PC-9 (cell line): ENCODE data around the gene SUCO. TPM values are rescaled to one million over a fixed set of nuclear protein-coding genes. Genes with fewer than 3 reads are reported as not detected.
A peak's percentile ranks its signal among the peaks of the same experiment; 100 is the strongest.

Experiments used
- BruUV-seq: library from RNA; stranded (reverse); fragments of 400-500 nt; replicated peaks from 2 replicates; lab custom pipeline; 2021; lab: Mats Ljungman, UMichigan
- CTCF ChIA-PET: fragments of 300-600 bp; sonication (Branson Sonifier 250); formaldehyde crosslinking; loops from one replicate; lab custom pipeline; 2022; ENCODE audit warnings: antibody characterized with exemption; lab: Charles Lee
- POLR2A ChIA-PET: fragments of 300-600 bp; sonication (Branson Sonifier 250); formaldehyde crosslinking; loops from one replicate; lab custom pipeline; 2022; ENCODE audit warnings: antibody characterized with exemption; ENCODE audit not compliant: unreplicated experiment; lab: Charles Lee
- DNase-seq, 2 experiments: peaks; one replicate each; pipeline versions ENCODE4 v3.0.0 to v3.0.0-alpha.2; 2015 to 2022; ENCODE audit warnings: mixed read lengths in 1 of 2
- H2AFZ ChIP-seq: fragments of 200-600 bp; sonication (generic); 2 replicates; pipeline ENCODE4 v1.8.1; 2017; ENCODE audit warnings: antibody characterized with exemption
- H3F3A ChIP-seq: fragments of 200-600 bp; sonication (generic); 2 replicates; pipeline ENCODE4 v1.8.1; 2017; ENCODE audit warnings: antibody characterized with exemption, mild to moderate bottlenecking, low read depth; ENCODE audit not compliant: insufficient read depth
- H3K27ac ChIP-seq: fragments of 200-600 bp; sonication (generic); 2 replicates; pipeline ENCODE4 v1.6.1; 2016; ENCODE audit warnings: mixed run types
- H3K27me3 ChIP-seq: fragments of 200-600 bp; sonication (generic); 2 replicates; pipeline ENCODE4 v1.6.1; 2016; ENCODE audit warnings: low read depth, mixed run types; ENCODE audit not compliant: insufficient read depth
- H3K36me3 ChIP-seq: fragments of 200-600 bp; sonication (generic); 2 replicates; pipeline ENCODE4 v1.6.1; 2016; ENCODE audit warnings: low read depth, mixed run types
- H3K4me1 ChIP-seq: fragments of 200-600 bp; sonication (generic); replicated peaks from 2 replicates; pipeline ENCODE4 v1.6.1; 2016; ENCODE audit warnings: mixed run types; ENCODE audit not compliant: insufficient read depth
- H3K4me2 ChIP-seq: fragments of 200-600 bp; sonication (generic); 2 replicates; pipeline ENCODE4 v1.6.1; 2017; ENCODE audit warnings: mixed run types
- H3K4me3 ChIP-seq: fragments of 200-600 bp; sonication (generic); 2 replicates; pipeline ENCODE4 v1.6.1; 2016; ENCODE audit warnings: mixed run types
- H3K79me2 ChIP-seq: fragments of 200-600 bp; sonication (generic); 2 replicates; pipeline ENCODE4 v1.6.1; 2017; ENCODE audit warnings: low read depth, mixed run types
- H3K9me2 ChIP-seq: fragments of 200-600 bp; sonication (generic); 2 replicates; pipeline ENCODE4 v1.8.1; 2017; ENCODE audit warnings: mild to moderate bottlenecking; ENCODE audit not compliant: insufficient read depth
- H3K9me3 ChIP-seq: fragments of 200-600 bp; sonication (generic); 2 replicates; pipeline ENCODE4 v1.8.1; 2016; ENCODE audit warnings: low read depth; ENCODE audit not compliant: insufficient read depth
- H4K20me1 ChIP-seq: fragments of 200-600 bp; sonication (generic); 2 replicates; pipeline ENCODE4 v1.8.1; 2017; ENCODE audit not compliant: insufficient read depth
- EZH2 ChIP-seq: fragments of 200-600 bp; sonication (generic); IDR thresholded peaks from 2 replicates; pipeline ENCODE4 v1.8.0; 2017; ENCODE audit warnings: antibody characterized with exemption, low read depth
- intact Hi-C: fragments of 100-400 bp; cut with micrococcal nuclease; formaldehyde crosslinking; loops from one replicate; pipeline ENCODE4 v1.10.0; 2022; ENCODE audit not compliant: unreplicated experiment
- total RNA-seq: library from RNA; stranded (reverse); gene quantifications from 2 replicates; pipeline ENCODE4 v1.2.3, GENCODE V29; 2021
- TF ChIP-seq, protein P1 (sequence below): fragments of 200-600 bp; sonication (generic); conservative IDR thresholded peaks from 2 replicates; pipeline ENCODE4 v1.6.1; 2017; ENCODE audit warnings: mixed run types, antibody characterized with exemption, mild to moderate bottlenecking, moderate library complexity

The SUCO gene
- total RNA-seq, 1 experiment from 2014 or later, result 34.0 TPM

DNA sequence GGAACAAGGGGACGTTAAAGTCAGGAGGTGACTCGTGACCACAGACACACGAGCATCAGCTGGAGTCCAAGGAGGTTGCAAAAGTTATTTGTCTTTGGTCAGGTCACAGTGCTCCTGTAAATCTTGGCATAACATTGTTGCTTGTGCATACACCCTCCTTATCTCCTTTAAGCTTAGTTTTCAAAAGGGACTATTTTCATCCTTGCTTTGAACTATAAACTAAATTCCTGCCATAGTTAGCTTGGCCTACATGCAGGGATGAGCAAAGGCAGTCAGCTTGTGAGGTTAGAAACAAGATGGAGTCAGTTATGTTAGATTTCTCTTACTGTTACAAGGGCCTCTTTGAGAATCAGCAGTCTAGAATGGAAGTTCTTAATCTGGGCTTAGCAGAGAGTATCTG is 97.9 kb downstream of the SUCO start:
- H2AFZ ChIP-seq, result no peak overlapping the region
- H3K27ac ChIP-seq, result no peak overlapping the region
- H3K9me3 ChIP-seq, result peaks cover 9% of the 10 kb centered on the region
- intact Hi-C loops, result loop anchor here (10.0 kb wide), 1 partner anchor 276 kb away; no protein-coding TSS in a partner anchor
- no peak overlapping the region for H3K4me3 ChIP-seq
- BruUV-seq, result no TSS peak
- H3K4me2 ChIP-seq, result no peak overlapping the region
- H3K36me3 ChIP-seq, result no peaks in the 10 kb centered on the region
- H3K9me2 ChIP-seq, result no peaks in the 10 kb centered on the region
- TF ChIP-seq, protein P1, sequence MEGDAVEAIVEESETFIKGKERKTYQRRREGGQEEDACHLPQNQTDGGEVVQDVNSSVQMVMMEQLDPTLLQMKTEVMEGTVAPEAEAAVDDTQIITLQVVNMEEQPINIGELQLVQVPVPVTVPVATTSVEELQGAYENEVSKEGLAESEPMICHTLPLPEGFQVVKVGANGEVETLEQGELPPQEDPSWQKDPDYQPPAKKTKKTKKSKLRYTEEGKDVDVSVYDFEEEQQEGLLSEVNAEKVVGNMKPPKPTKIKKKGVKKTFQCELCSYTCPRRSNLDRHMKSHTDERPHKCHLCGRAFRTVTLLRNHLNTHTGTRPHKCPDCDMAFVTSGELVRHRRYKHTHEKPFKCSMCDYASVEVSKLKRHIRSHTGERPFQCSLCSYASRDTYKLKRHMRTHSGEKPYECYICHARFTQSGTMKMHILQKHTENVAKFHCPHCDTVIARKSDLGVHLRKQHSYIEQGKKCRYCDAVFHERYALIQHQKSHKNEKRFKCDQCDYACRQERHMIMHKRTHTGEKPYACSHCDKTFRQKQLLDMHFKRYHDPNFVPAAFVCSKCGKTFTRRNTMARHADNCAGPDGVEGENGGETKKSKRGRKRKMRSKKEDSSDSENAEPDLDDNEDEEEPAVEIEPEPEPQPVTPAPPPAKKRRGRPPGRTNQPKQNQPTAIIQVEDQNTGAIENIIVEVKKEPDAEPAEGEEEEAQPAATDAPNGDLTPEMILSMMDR, result no peak
- TF ChIP-seq EZH2, result no peak
- H3K79me2 ChIP-seq, result no peaks in the 10 kb centered on the region
- no peak for DNase-seq
- POLR2A ChIA-PET, result interaction anchor here (0.6 kb wide), 1 partner anchor 22 kb away, joined by 5 read pairs; no protein-coding TSS in a partner anchor
- CTCF ChIA-PET, result no interaction called here
- no peaks in the 10 kb centered on the region for H3K27me3 ChIP-seq
- no peaks in the 10 kb centered on the region for H4K20me1 ChIP-seq
- H3F3A ChIP-seq, result peaks cover 3% of the 10 kb centered on the region; the same call in 1 of the 2 replicates
- peaks cover 10% of the 10 kb centered on the region; the same call in 1 of the 2 replicates for H3K4me1 ChIP-seq

DNA sequence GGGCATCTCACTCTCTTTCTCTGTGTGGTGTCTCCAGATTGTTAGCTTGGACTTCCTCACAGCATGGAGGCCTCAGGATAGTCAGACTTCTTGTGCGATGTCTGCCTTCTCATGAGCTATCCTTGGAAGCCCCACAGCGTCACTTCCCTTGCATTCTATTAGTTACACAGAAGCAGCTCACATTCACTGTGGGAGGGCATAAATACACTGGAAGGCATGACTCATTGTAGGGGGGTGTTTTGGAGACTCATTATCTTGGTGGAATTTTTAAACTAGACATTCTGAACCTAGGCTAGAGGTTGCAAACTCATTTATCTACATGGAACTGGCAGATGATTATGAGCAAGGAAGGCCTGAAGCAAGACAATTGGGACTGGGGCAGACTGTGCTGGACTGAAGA is 104.6 kb downstream of the SUCO start:
- DNase-seq, result peak; percentile 9 to 42

DNA sequence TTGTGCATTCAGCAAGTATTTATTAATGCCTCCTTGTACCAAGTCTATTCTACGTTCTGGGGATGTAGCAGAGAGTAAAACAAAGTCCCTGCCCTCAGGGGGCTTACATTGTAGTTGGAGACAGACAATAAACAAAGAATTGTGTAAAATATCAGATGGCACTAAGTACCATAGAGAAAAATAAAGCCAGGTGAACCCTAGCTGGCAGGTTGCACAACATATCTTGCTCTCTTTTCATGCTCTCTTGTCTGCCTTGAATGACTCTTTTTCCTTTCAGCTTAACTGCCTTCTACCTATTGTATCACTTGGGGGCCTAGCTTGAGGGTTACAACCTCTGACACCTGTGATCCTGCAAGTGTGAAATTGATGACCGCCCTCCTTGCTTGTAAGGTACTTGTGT is 105.3 kb downstream of the SUCO start:
- no peak for DNase-seq
- Histone ChIP-seq H3K9me2 (no peaks in the 10 kb centered on the region), H3K4me1 (peaks cover 43% of the 10 kb centered on the region), H3K27me3 (no peaks in the 10 kb centered on the region), H3F3A (peaks cover 31% of the 10 kb centered on the region), H3K79me2 (no peaks in the 10 kb centered on the region), H3K4me3 (peak overlapping the region; percentile 20; the same call in 1 of the 2 replicates), H3K27ac (peak overlapping the region; percentile 87), H3K36me3 (no peaks in the 10 kb centered on the region), H2AFZ (peak overlapping the region; percentile 58), H3K4me2 (peak overlapping the region; percentile 71), H3K9me3 (peaks cover 12% of the 10 kb centered on the region; the same call in 1 of the 2 replicates), H4K20me1 (no peaks in the 10 kb centered on the region)
- intact Hi-C loops, result loop anchor here (2.0 to 10.0 kb wide), 4 partner anchors 51 to 283 kb away; no protein-coding TSS in a partner anchor
- POLR2A ChIA-PET, result interaction anchor here (0.7 kb wide), 1 partner anchor 106 kb away, joined by 5 read pairs; no protein-coding TSS in a partner anchor
- BruUV-seq, result TSS peak; percentile 67
- TF ChIP-seq, protein P1, result no peak
- TF ChIP-seq EZH2, result no peak
- CTCF ChIA-PET, result interaction anchor here (0.9 kb wide), 1 partner anchor 138 kb away, joined by 3 read pairs; no protein-coding TSS in a partner anchor

More for the DNA sequence above, 104.6 kb downstream of the SUCO start:
- H3F3A ChIP-seq, result peaks cover 28% of the 10 kb centered on the region
- H3K36me3 ChIP-seq, result no peaks in the 10 kb centered on the region
- ChIA-PET POLR2A (interaction anchor here (0.6 to 0.7 kb wide), 2 partner anchors 105 kb away, joined by 5 to 6 read pairs; partner anchors contain the start of gene SUCO), CTCF (interaction anchor here (0.6 to 1.0 kb wide), 2 partner anchors 83 to 836 kb away, joined by 3 to 4 read pairs; no protein-coding TSS in a partner anchor)
- H3K27me3 ChIP-seq, result no peaks in the 10 kb centered on the region
- no peak overlapping the region for H2AFZ ChIP-seq
- H4K20me1 ChIP-seq, result no peaks in the 10 kb centered on the region
- H3K27ac ChIP-seq, result peak overlapping the region; percentile 87
- TF ChIP-seq EZH2, result no peak
- TF ChIP-seq, protein P1, result no peak
- peaks cover 9% of the 10 kb centered on the region; the same call in 1 of the 2 replicates for H3K9me3 ChIP-seq
- intact Hi-C loops, result loop anchor here (5.0 to 10.0 kb wide), 3 partner anchors 50 to 283 kb away; no protein-coding TSS in a partner anchor
- BruUV-seq, result no TSS peak
- peak overlapping the region; percentile 71 for H3K4me2 ChIP-seq
- peaks cover 36% of the 10 kb centered on the region for H3K4me1 ChIP-seq
- H3K79me2 ChIP-seq, result no peaks in the 10 kb centered on the region
- no peaks in the 10 kb centered on the region for H3K9me2 ChIP-seq
- no peak overlapping the region for H3K4me3 ChIP-seq
